ENCODE measurements around the gene KIF1A.

The KIF1A gene

GRCh38 chr2:240786871-240787311, 33.1 kb downstream of the KIF1A start:
- no peak overlapping the region for H3K4me3 ChIP-seq (replicated peaks; ENCODE audit: insufficient read depth, low read length)
- DNase-seq (ENCODE audit: low read depth in 1 of 2, low spot score in 1 of 2), result no peak
- no peaks in the 10 kb centered on the region for H3K27me3 ChIP-seq (ENCODE audit: insufficient read depth, poor library complexity, severe bottlenecking)
- no peak overlapping the region for H3K27ac ChIP-seq (replicated peaks)
- no peak for TF ChIP-seq SPI1 (IDR thresholded peaks at IDR 0.05; ENCODE audit: borderline replicate concordance, low read depth)
- no peak for TF ChIP-seq POLR2AphosphoS5 (IDR thresholded peaks at IDR 0.05; ENCODE audit: low read depth)
- TF ChIP-seq GABPA (IDR thresholded peaks at IDR 0.05; ENCODE audit: low read depth), result no peak
- TF ChIP-seq CTCF (IDR thresholded peaks at IDR 0.05; ENCODE audit: insufficient read depth, low read length), result no peak
- TF ChIP-seq REST (IDR thresholded peaks at IDR 0.05; ENCODE audit: insufficient replicate concordance, low read depth), result no peak

- no peak overlapping the region for H3K27ac ChIP-seq (replicated peaks)
- no peak for DNase-seq (ENCODE audit: low read depth in 1 of 2, low spot score in 1 of 2)
- no peaks in the 10 kb centered on the region for H3K27me3 ChIP-seq (ENCODE audit: insufficient read depth, poor library complexity, severe bottlenecking)
- no peak overlapping the region for H3K4me3 ChIP-seq (replicated peaks; ENCODE audit: insufficient read depth, low read length)
- no peak for TF ChIP-seq GABPA (IDR thresholded peaks at IDR 0.05; ENCODE audit: low read depth)
- no peak for TF ChIP-seq POLR2AphosphoS5 (IDR thresholded peaks at IDR 0.05; ENCODE audit: low read depth)
- TF ChIP-seq REST (IDR thresholded peaks at IDR 0.05; ENCODE audit: insufficient replicate concordance, low read depth), result no peak
- no peak for TF ChIP-seq SPI1 (IDR thresholded peaks at IDR 0.05; ENCODE audit: borderline replicate concordance, low read depth)
- TF ChIP-seq CTCF (IDR thresholded peaks at IDR 0.05; ENCODE audit: insufficient read depth, low read length), result no peak
These were observed 33.6 kb downstream of the KIF1A start for GRCh38 chr2:240786355-240786841.

GRCh38 chr2:240785424-240786335, 34.3 kb downstream of the KIF1A start:
- Histone ChIP-seq H3K27me3 (ENCODE audit: insufficient read depth, poor library complexity, severe bottlenecking) (no peaks in the 10 kb centered on the region), H3K27ac (replicated peaks) (no peak overlapping the region), H3K4me3 (replicated peaks; ENCODE audit: insufficient read depth, low read length) (no peak overlapping the region)
- TF ChIP-seq SPI1 (IDR thresholded peaks at IDR 0.05; ENCODE audit: borderline replicate concordance, low read depth), result no peak
- no peak for TF ChIP-seq POLR2AphosphoS5 (IDR thresholded peaks at IDR 0.05; ENCODE audit: low read depth)
- TF ChIP-seq REST (IDR thresholded peaks at IDR 0.05; ENCODE audit: insufficient replicate concordance, low read depth), result no peak
- TF ChIP-seq GABPA (IDR thresholded peaks at IDR 0.05; ENCODE audit: low read depth), result no peak
- TF ChIP-seq CTCF (IDR thresholded peaks at IDR 0.05; ENCODE audit: insufficient read depth, low read length), result no peak
- DNase-seq (ENCODE audit: low read depth in 1 of 2, low spot score in 1 of 2), result no peak

All from HL-60 (cell line).